Tibial nerve (tissue), 4 donors: ENCODE results near the gene HIGD1A. TPM values are rescaled to one million over a fixed set of nuclear protein-coding genes. Genes with fewer than 3 reads are reported as not detected.

ENCODE experiments used
- DNase-seq, 2 donors: peaks; one replicate each; pipeline ENCODE4 v3.0.0-alpha.2; 2019; ENCODE audit warnings: low spot score in 2 of 2
- H3K27ac ChIP-seq, 4 donors: fragments of 200-600 bp; sonication (generic) in 3 of 4; one replicate each; pipeline ENCODE4 v1.5.1; 2017 to 2019; ENCODE audit warnings: mild to moderate bottlenecking in 1 of 4
- H3K27me3 ChIP-seq, 2 donors: fragments of 200-600 bp; sonication (generic) in 1 of 2; one replicate each; pipeline versions ENCODE4 v1.5.1 to v1.6.0; 2017 to 2019
- H3K36me3 ChIP-seq, 3 donors: fragments of 200-600 bp; sonication (generic); one replicate each; pipeline ENCODE4 v1.5.1; 2018 to 2019
- H3K4me1 ChIP-seq, 4 donors: fragments of 200-600 bp; sonication (generic) in 3 of 4; one replicate each; pipeline ENCODE4 v1.5.1; 2017 to 2019
- H3K4me3 ChIP-seq, 4 donors: fragments of 200-600 bp; sonication (generic) in 3 of 4; one replicate each; pipeline ENCODE4 v1.5.1; 2017 to 2019; ENCODE audit warnings: mild to moderate bottlenecking in 1 of 4, moderate library complexity in 1 of 4
- H3K9me3 ChIP-seq, 4 donors: fragments of 200-600 bp; sonication (generic) in 3 of 4; one replicate each; pipeline ENCODE4 v1.5.1; 2017 to 2019
- EP300 ChIP-seq, 2 donors: sonication (generic); formaldehyde crosslinking; IDR thresholded peaks; one replicate each; pipeline ENCODE4 v1.6.1; 2017; ENCODE audit warnings: antibody characterized with exemption in 2 of 2, mild to moderate bottlenecking in 1 of 2
- POLR2A ChIP-seq, 2 donors: fragments of 450-650 bp; IDR thresholded peaks; one replicate each; pipeline ENCODE4 v1.6.1; 2017; ENCODE audit warnings: antibody characterized with exemption in 2 of 2, mild to moderate bottlenecking in 2 of 2, moderate library complexity in 2 of 2
- WGBS, 2 donors: methylation state at CpG; one replicate each; pipeline ENCODE4 v1.1.5; 2018; 5-methylcytosine and 5-hydroxymethylcytosine counted together
- total RNA-seq, 4 donors: library from RNA; depleted of rRNA; stranded (reverse); fragments of >200 nt; gene quantifications; one replicate each; pipeline ENCODE4 v1.1.0, GENCODE V29; 2016
- TF ChIP-seq, protein P1 (sequence below), 5 experiments: fragments of 200-600 bp in 3 of 5; fragments of 450-650 bp in 2 of 5; sonication (generic) in 3 of 5; IDR thresholded peaks; one replicate each; pipeline ENCODE4 v1.5.1; 2016 to 2019; ENCODE audit warnings: antibody characterized with exemption in 5 of 5, mild to moderate bottlenecking in 3 of 5, moderate library complexity in 2 of 5

The HIGD1A gene
- total RNA-seq, 4 donors from 2014 or later, result 155 to 204 (median 186) TPM

DNA sequence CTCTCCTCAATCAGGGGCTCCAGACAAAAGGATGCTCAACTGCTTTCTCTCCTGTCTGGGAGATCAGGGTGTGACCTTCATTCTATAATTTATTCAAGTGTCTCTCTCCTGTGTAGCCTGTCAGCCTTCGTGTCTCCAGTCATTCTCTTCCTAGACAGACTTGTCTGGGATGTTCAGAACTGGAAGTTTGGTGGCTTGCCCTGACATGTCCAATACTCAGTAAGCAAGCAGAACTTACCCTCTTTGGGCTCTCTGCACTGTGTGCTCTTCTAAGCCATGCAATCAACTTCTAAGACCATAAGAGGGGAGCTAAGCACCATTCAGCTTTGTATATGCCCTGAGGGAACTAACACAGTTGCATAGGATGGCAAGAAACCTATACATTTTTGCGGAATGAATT is 19.1 kb upstream of the HIGD1A start:
- Histone ChIP-seq H3K4me1 (peaks cover 0 to 10% (median 0%) of the 10 kb centered on the region in 4 donors), H3K4me3 (no peak overlapping the region), H3K27ac (no peak overlapping the region), H3K36me3 (no peaks in the 10 kb centered on the region), H3K27me3 (no peaks in the 10 kb centered on the region), H3K9me3 (no peaks in the 10 kb centered on the region)
- 70 to 78% methylated on average over 2 of the region's 2 CpGs for WGBS, 2 donors
- no peak for TF ChIP-seq POLR2A (IDR thresholded peaks at IDR 0.05)
- TF ChIP-seq, protein P1, sequence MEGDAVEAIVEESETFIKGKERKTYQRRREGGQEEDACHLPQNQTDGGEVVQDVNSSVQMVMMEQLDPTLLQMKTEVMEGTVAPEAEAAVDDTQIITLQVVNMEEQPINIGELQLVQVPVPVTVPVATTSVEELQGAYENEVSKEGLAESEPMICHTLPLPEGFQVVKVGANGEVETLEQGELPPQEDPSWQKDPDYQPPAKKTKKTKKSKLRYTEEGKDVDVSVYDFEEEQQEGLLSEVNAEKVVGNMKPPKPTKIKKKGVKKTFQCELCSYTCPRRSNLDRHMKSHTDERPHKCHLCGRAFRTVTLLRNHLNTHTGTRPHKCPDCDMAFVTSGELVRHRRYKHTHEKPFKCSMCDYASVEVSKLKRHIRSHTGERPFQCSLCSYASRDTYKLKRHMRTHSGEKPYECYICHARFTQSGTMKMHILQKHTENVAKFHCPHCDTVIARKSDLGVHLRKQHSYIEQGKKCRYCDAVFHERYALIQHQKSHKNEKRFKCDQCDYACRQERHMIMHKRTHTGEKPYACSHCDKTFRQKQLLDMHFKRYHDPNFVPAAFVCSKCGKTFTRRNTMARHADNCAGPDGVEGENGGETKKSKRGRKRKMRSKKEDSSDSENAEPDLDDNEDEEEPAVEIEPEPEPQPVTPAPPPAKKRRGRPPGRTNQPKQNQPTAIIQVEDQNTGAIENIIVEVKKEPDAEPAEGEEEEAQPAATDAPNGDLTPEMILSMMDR (IDR thresholded peaks at IDR 0.05), result no peak
- no peak for TF ChIP-seq EP300 (IDR thresholded peaks at IDR 0.05)
- no peak for DNase-seq

DNA sequence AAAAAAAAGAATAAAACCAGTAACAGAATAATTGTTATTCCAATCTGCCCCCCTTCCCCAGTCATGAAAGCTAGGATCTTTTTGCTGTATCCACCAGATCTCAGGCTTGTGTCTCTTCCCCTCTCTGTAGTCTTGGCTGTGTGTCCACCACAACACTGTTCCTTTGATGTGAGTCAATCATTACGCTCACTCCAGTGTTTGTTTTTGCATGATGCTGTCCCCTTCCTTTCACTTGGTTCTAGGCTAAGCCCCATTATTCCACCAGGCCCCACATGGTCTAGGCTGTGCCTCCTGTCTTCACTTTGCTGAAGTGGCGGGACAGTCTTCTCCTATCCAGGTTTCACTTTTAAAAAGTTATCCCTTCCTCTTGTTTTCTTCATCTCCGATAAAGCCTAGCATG is 18.5 kb upstream of the HIGD1A start:
- H3K4me1 ChIP-seq, result peaks cover 0 to 5% (median 0%) of the 10 kb centered on the region in 4 donors
- no peak overlapping the region for H3K4me3 ChIP-seq
- H3K9me3 ChIP-seq, result no peaks in the 10 kb centered on the region
- H3K36me3 ChIP-seq, result no peaks in the 10 kb centered on the region
- DNase-seq, result no peak
- no peaks in the 10 kb centered on the region for H3K27me3 ChIP-seq
- no peak overlapping the region for H3K27ac ChIP-seq
- TF ChIP-seq, protein P1 (IDR thresholded peaks at IDR 0.05), result no peak
- no peak for TF ChIP-seq POLR2A (IDR thresholded peaks at IDR 0.05)
- no peak for TF ChIP-seq EP300 (IDR thresholded peaks at IDR 0.05)
- 85 to 91% methylated on average over 3 of the region's 3 CpGs for WGBS, 2 donors

DNA sequence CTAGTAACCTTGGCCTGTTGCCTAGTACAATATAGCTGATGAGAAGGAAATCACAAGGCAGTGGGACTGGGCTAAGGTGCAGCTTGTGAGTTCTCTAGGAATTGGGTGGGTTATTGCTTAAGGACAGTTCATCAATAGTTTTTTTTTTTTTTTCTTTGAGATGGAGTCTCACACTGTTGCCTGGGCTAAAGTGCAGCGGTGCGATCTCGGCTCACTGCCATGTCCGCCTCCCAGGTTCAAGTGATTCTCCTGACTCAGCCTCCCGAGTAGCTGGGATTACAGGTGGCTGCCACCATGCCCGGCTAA is 16.4 kb upstream of the HIGD1A start:
- 92 to 94% methylated on average over 6 of the region's 6 CpGs for WGBS, 2 donors
- H3K27ac ChIP-seq, result no peak overlapping the region
- TF ChIP-seq, protein P1 (IDR thresholded peaks at IDR 0.05), result no peak
- TF ChIP-seq POLR2A (IDR thresholded peaks at IDR 0.05), result no peak
- no peak for TF ChIP-seq EP300 (IDR thresholded peaks at IDR 0.05)
- no peaks in the 10 kb centered on the region for H3K4me1 ChIP-seq
- H3K9me3 ChIP-seq, result no peaks in the 10 kb centered on the region
- H3K36me3 ChIP-seq, result no peaks in the 10 kb centered on the region
- DNase-seq, result no peak
- H3K27me3 ChIP-seq, result no peaks in the 10 kb centered on the region
- no peak overlapping the region for H3K4me3 ChIP-seq

DNA sequence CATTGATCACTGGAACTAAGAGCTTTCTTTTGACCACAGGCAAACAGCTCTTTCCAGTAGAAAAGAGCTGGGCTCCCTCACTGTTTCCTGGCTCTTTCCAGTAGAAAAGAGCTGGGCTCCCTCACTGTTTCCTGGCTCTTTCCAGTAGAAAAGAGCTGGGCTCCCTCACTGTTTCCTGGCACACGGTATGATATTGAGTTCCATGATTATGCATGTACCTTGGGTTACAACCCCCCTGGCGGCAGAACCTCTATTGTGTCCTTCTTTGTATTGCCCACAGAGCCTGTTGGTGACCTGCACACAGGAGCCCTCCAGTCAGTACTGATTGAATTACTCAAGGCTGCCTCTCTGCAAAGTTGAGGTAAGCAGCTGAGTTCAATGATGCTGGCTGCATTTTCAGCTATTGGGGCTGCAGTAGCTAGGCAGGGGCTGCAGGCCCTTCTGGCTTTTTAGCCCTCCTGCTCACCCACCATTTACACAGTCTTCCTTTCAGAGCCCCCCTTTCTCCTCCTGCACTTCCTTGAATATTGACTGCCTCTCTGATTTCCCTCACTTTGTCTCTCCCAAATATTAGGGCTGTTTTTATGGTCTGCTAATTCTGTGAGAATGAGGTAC is 15.2 kb upstream of the HIGD1A start:
- no peak overlapping the region for H3K4me3 ChIP-seq
- 29 to 48% methylated on average over 2 of the region's 2 CpGs for WGBS, 2 donors
- H3K9me3 ChIP-seq, result no peaks in the 10 kb centered on the region
- no peaks in the 10 kb centered on the region for H3K27me3 ChIP-seq
- no peaks in the 10 kb centered on the region for H3K36me3 ChIP-seq
- H3K27ac ChIP-seq, result no peak overlapping the region
- TF ChIP-seq, protein P1 (IDR thresholded peaks at IDR 0.05), result no peak
- TF ChIP-seq EP300 (IDR thresholded peaks at IDR 0.05) (no peak), POLR2A (IDR thresholded peaks at IDR 0.05) (no peak)
- DNase-seq, result no peak
- no peaks in the 10 kb centered on the region for H3K4me1 ChIP-seq

DNA sequence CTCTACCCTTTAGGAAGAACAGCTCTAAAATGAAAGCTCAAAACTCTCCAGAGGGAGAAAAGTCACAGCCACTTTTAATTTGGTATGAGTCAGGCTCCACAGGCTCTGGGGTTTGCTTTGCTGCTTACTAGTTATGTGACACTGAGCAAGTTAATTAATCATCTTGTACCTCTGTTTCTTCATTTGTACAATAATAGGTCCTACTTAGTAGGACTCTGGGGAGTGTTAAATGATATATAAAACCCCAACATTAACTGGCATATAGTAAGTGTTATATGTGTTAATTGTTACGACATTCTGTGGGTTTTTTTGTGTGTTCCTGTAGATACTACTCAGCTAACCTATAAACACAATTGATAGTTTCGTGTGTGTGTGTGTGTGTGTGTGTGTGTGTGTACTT is 11.5 kb upstream of the HIGD1A start:
- no peaks in the 10 kb centered on the region for H3K36me3 ChIP-seq
- TF ChIP-seq EP300 (IDR thresholded peaks at IDR 0.05), result no peak
- no peaks in the 10 kb centered on the region for H3K4me1 ChIP-seq
- WGBS, 2 donors, result 69 to 75% methylated on average over 2 of the region's 2 CpGs
- H3K27ac ChIP-seq, result no peak overlapping the region
- no peak for DNase-seq
- no peak overlapping the region for H3K4me3 ChIP-seq
- no peaks in the 10 kb centered on the region for H3K27me3 ChIP-seq
- H3K9me3 ChIP-seq, result no peaks in the 10 kb centered on the region
